ENCODE data around the gene SLC12A1.

- peak; percentile 57 for TF ChIP-seq CTCF (IDR thresholded peaks at IDR 0.05; ENCODE audit: low read depth, low read length, poor library complexity, severe bottlenecking)
- TF ChIP-seq EZH2phosphoT487 (IDR thresholded peaks at IDR 0.05; ENCODE audit: borderline replicate concordance, low read length), result no peak
Observed at GRCh38 chr15:48336940-48337339, 130.8 kb downstream of the SLC12A1 start.

Measured in DOHH2 (cell line).